Fibroblast of mammary gland (primary cell): ENCODE measurements around the gene ANO2.

Experiments
- DNase-seq: peaks from one replicate; pipeline ENCODE4 v3.0.0-alpha.2; 2010; ENCODE audit warnings: low read depth
- H3K4me3 ChIP-seq: 2 replicates; pipeline ENCODE4 v1.5.1; 2011; ENCODE audit warnings: low read depth, mild to moderate bottlenecking, low read length, moderate library complexity; ENCODE audit not compliant: control insufficient read depth
- TF ChIP-seq, protein P1 (sequence below): conservative IDR thresholded peaks from 2 replicates; pipeline ENCODE4 v1.5.1; 2011; ENCODE audit warnings: low read depth, low read length, inconsistent platforms; ENCODE audit not compliant: control insufficient read depth, insufficient read depth

Gene ANO2

DNA sequence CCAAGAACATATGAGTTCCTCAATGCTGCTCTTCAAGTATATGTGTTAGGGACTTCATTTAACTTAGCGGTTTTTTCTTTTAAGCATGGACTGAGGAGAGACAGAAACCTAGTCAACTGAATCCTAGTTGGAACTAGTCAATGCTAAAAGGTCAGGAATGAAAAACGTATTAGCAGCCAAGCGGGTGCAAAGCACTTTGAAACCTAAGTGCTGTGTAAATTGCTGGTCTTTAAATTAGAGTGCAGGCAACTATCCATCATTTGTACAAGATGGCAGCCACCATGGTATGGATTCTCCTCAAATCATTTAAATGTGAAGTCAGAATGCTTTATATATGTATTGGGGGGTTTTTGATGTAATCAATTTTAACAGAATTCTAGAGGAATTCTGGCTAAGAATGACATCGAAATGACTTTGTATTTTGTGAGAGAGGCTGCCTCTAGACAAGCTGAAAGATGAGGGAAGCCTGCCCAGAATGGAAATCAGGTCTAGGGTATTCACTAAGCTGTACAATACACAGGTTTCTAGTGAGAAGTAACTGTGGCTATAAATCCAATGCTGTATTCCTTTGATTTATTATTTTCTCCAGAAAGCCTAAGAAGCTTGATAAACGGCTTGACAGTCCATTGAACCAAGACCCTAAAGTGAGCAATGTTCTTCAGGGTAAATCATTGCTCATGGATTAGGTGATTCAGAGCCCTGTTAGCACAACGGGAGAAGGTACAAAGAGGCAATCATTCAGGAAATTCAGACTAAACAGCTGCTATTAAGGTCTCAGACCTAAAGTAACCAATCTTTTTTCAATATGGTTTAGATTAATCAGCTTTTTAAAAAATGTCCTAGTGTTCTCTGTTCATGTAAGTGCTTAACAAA, 198.8 kb downstream of the ANO2 start:
- TF ChIP-seq, protein P1, sequence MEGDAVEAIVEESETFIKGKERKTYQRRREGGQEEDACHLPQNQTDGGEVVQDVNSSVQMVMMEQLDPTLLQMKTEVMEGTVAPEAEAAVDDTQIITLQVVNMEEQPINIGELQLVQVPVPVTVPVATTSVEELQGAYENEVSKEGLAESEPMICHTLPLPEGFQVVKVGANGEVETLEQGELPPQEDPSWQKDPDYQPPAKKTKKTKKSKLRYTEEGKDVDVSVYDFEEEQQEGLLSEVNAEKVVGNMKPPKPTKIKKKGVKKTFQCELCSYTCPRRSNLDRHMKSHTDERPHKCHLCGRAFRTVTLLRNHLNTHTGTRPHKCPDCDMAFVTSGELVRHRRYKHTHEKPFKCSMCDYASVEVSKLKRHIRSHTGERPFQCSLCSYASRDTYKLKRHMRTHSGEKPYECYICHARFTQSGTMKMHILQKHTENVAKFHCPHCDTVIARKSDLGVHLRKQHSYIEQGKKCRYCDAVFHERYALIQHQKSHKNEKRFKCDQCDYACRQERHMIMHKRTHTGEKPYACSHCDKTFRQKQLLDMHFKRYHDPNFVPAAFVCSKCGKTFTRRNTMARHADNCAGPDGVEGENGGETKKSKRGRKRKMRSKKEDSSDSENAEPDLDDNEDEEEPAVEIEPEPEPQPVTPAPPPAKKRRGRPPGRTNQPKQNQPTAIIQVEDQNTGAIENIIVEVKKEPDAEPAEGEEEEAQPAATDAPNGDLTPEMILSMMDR: no peak
- no peak for DNase-seq
- no peak overlapping the region for H3K4me3 ChIP-seq

DNA sequence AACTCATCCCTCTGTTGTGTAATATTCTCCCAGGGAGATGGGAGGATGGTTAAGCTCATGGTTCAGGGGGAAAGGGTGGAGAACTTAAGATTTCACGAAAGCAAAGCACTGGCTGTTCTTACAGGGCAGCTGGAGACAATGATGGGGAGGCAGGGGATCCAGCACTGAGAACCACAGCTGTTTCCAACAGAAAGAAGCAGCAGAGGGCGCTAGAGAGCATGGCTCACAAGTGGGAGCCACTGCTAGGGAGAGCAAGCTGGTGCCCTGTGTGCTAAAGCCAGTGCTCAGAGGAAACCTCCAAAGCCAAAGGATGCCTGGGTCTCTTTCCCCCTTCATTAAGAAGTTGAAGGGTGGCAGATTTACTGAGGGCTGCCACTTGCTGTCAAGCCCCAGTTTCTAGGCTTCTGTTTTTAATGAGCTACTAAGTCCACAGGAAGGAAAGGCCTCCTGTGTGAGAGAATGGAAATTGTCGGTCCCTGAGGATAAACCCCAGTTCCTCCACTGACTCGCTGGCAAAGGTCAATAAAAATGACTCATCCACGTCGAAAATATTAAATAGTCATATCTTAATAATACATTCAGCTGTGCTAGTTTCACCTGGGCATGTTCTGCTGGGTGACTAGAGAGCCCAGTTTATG, 199.7 kb downstream of the ANO2 start:
- TF ChIP-seq, protein P1: peak; percentile 50
- no peak overlapping the region for H3K4me3 ChIP-seq
- peak; percentile 22 for DNase-seq

DNA sequence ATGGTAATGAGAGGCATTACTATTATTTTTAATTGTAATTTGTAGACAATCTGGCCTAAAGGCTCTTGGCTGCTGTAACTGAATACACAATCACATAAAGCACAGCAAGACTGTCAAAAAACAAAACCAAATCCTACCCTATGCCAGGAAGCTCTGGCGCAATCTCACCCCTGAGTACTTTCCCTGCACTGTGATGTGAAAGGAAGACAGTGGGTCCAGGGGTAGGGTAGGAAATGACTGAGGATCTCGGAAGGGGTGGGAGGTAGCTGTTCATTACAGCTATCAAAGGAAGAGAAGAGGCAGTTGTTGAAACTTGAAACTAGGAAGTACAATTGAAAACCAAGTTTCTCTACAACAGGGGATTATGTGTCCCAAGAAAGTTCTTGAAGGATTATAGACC, 202.8 kb downstream of the ANO2 start:
- TF ChIP-seq, protein P1: no peak
- no peak for DNase-seq
- no peak overlapping the region for H3K4me3 ChIP-seq

- DNase-seq: no peak
- H3K4me3 ChIP-seq: no peak overlapping the region
- TF ChIP-seq, protein P1: no peak
Measured at GRCh38 chr12:5739917-5740316, 205.1 kb downstream of the ANO2 start.

DNA sequence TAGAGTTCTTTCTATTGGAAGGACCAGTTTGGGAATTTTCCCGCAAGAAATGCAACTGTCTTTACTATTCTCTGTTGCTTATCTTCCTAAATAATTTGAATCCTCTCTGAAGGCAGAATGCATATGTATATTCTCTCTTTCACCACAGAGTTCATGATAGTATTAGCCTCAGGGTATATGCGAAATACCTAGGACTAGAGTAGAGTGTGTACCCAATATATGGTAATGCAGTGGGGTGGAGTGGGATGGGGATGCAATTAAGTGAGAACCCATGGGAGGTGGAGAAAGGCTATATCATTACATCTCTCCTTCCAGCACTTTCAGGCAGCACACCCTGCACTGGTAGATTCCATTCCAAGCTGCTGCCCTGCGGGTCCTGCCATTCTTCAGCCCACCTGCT, 207.3 kb downstream of the ANO2 start:
- TF ChIP-seq, protein P1: no peak

DNA sequence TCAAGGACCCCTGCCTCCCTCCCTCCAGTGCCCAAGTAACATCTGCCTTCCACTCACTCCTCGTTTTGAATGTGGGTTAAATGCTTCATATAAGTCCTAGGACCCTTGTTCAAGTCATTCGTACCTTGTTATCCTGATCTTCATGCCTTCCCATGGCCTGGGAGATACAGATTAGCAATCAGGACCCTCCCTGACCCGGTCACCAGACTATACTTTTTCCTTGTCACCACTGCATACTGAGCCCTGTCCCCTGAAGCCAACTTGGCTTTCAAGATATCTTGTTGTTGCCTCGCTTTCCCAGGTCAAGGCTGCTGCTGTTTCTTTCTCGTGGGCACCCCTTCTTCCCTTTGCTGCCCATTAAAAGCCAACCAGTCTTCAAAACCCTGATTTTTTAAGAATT, 208.5 kb downstream of the ANO2 start:
- TF ChIP-seq, protein P1: no peak
- H3K4me3 ChIP-seq: no peak overlapping the region
- DNase-seq: no peak

More for the DNA sequence above, 207.3 kb downstream of the ANO2 start:
- DNase-seq: no peak
- no peak overlapping the region for H3K4me3 ChIP-seq
